DND-41 (cell line): Measurements from ENCODE around the gene POC1A.

Experiments
- ATAC-seq: fragments of 200-7000 bp; cut with Tn5 transposase; 3 replicates; pipeline ENCODE4 v1.9.1; 2021; ENCODE audit warnings: low read depth; ENCODE audit not compliant: insufficient read depth
- DNase-seq: peaks from one replicate; pipeline ENCODE4 v3.0.0-alpha.2; 2020
- H2AFZ ChIP-seq: 2 replicates; pipeline ENCODE4 v1.6.0; 2012; ENCODE audit warnings: low read depth, low read length
- H3K27ac ChIP-seq: 2 replicates; pipeline ENCODE4 v1.5.1; 2012; ENCODE audit warnings: low read length, inconsistent platforms
- H3K27me3 ChIP-seq: fragments of 200-600 bp; sonication (generic); 2 replicates; pipeline ENCODE4 v1.6.0; 2012; ENCODE audit warnings: low read length, mild to moderate bottlenecking, inconsistent platforms; ENCODE audit not compliant: insufficient read depth, poor library complexity
- H3K36me3 ChIP-seq: 2 replicates; pipeline ENCODE4 v1.5.1; 2012; ENCODE audit warnings: low read length, inconsistent platforms; ENCODE audit not compliant: insufficient read depth
- H3K4me1 ChIP-seq: 2 replicates; pipeline ENCODE4 v1.5.1; 2012; ENCODE audit warnings: mild to moderate bottlenecking, low read length; ENCODE audit not compliant: insufficient read depth
- H3K4me2 ChIP-seq: 2 replicates; pipeline ENCODE4 v1.6.0; 2012; ENCODE audit warnings: mild to moderate bottlenecking, moderate library complexity, low read length, inconsistent platforms; ENCODE audit not compliant: insufficient read depth
- H3K4me3 ChIP-seq, 2 experiments: fragments of 200-600 bp in 1 of 2; shearing (Covaris generic) in 1 of 2; 2 replicates each; pipeline ENCODE4 v1.5.1; 2012 to 2016; ENCODE audit warnings: inconsistent platforms in 2 of 2, low read length in 2 of 2, mild to moderate bottlenecking in 2 of 2, low read depth in 1 of 2, moderate library complexity in 1 of 2
- H3K79me2 ChIP-seq: 2 replicates; pipeline ENCODE4 v1.6.0; 2012; ENCODE audit warnings: low read length, inconsistent platforms; ENCODE audit not compliant: insufficient read depth
- H3K9ac ChIP-seq: 2 replicates; pipeline ENCODE4 v1.6.0; 2012; ENCODE audit warnings: low read depth, mild to moderate bottlenecking, inconsistent platforms, low read length, moderate library complexity
- H3K9me3 ChIP-seq: 2 replicates; pipeline ENCODE4 v1.5.1; 2012; ENCODE audit warnings: low read length, moderate library complexity, mild to moderate bottlenecking, inconsistent platforms; ENCODE audit not compliant: insufficient read depth, severe bottlenecking
- H4K20me1 ChIP-seq: 2 replicates; pipeline ENCODE4 v1.6.0; 2012; ENCODE audit warnings: low read length; ENCODE audit not compliant: insufficient read depth
- EZH2 ChIP-seq: IDR thresholded peaks from 3 replicates; pipeline ENCODE4 v1.6.1; 2012; ENCODE audit warnings: borderline replicate concordance, low read depth, mild to moderate bottlenecking, moderate library complexity, low read length, inconsistent platforms; ENCODE audit not compliant: severe bottlenecking
- TF ChIP-seq, protein P1 (sequence below): IDR thresholded peaks from 2 replicates; pipeline ENCODE4 v1.5.1; 2012; ENCODE audit warnings: borderline replicate concordance, low read length, moderate library complexity, mild to moderate bottlenecking; ENCODE audit not compliant: poor library complexity, severe bottlenecking; ENCODE audit errors: extremely low read depth

Gene POC1A

GRCh38 chr3:52110502-52110901 is 43.7 kb downstream of the POC1A start:
- Histone ChIP-seq H4K20me1 (peaks cover 9% of the 10 kb centered on the region), H3K9me3 (no peaks in the 10 kb centered on the region), H3K9ac (no peak overlapping the region), H3K4me1 (no peaks in the 10 kb centered on the region), H3K27ac (no peak overlapping the region), H3K27me3 (no peaks in the 10 kb centered on the region), H2AFZ (no peak overlapping the region), H3K4me3 (no peak overlapping the region), H3K4me2 (no peak overlapping the region), H3K36me3 (peaks cover 85% of the 10 kb centered on the region), H3K79me2 (no peaks in the 10 kb centered on the region)
- no peak for DNase-seq
- TF ChIP-seq, protein P1, sequence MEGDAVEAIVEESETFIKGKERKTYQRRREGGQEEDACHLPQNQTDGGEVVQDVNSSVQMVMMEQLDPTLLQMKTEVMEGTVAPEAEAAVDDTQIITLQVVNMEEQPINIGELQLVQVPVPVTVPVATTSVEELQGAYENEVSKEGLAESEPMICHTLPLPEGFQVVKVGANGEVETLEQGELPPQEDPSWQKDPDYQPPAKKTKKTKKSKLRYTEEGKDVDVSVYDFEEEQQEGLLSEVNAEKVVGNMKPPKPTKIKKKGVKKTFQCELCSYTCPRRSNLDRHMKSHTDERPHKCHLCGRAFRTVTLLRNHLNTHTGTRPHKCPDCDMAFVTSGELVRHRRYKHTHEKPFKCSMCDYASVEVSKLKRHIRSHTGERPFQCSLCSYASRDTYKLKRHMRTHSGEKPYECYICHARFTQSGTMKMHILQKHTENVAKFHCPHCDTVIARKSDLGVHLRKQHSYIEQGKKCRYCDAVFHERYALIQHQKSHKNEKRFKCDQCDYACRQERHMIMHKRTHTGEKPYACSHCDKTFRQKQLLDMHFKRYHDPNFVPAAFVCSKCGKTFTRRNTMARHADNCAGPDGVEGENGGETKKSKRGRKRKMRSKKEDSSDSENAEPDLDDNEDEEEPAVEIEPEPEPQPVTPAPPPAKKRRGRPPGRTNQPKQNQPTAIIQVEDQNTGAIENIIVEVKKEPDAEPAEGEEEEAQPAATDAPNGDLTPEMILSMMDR = no peak
- no peak for TF ChIP-seq EZH2
- ATAC-seq = no peak

GRCh38 chr3:52109611-52110301 is 44.5 kb downstream of the POC1A start:
- H3K4me1 ChIP-seq = no peaks in the 10 kb centered on the region
- no peaks in the 10 kb centered on the region for H3K79me2 ChIP-seq
- H3K4me3 ChIP-seq = no peak overlapping the region
- no peak for TF ChIP-seq EZH2
- TF ChIP-seq, protein P1 = no peak
- peaks cover 9% of the 10 kb centered on the region for H4K20me1 ChIP-seq
- no peak for DNase-seq
- peaks cover 84% of the 10 kb centered on the region for H3K36me3 ChIP-seq
- H3K27ac ChIP-seq = no peak overlapping the region
- H3K4me2 ChIP-seq = no peak overlapping the region
- H2AFZ ChIP-seq = no peak overlapping the region
- no peaks in the 10 kb centered on the region for H3K9me3 ChIP-seq
- no peaks in the 10 kb centered on the region for H3K27me3 ChIP-seq
- ATAC-seq = no peak
- H3K9ac ChIP-seq = no peak overlapping the region

DNA sequence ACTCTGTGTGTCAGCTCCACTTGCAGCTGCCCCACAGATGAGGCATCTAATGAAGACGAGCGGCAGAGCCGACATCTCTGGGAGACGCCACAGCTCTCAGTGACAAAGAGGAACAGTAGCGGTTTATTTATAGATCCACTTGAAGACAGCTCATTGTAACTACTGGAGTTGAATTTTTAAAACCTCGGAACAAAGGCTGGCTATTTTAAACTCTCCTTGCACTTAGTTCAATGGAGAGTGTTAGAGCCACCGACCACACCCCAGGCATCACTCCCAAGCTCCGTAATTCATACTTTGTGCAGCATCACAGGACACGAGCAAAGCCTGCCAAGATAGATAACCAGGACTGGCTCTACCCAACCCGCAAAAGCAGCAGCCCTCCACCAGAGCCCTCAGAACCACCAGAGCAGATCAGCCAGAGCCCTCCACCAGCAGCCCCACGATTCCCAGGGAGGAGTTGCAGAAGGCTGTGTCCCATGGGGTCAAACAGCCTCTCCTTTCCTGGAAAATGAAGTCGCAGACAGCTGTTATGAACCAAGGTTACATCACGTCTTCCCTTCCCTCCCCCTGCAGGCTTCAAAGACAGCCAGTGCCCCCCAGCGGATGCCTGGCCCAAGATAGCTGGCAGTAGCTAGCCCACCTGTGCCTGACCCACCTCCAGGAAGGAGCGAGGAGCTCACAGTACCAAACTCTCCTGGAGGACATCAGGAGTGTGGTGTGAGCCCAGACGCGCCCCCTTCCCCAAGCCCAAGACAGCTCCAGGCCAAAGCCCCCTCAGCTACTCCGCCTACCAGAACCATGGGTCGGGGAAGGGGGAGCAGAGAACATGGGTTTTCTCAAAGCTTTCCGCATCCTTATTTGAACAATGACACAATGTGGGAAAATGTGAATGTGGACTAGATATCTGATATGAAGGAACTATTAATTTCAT is 45.7 kb downstream of the POC1A start:
- Histone ChIP-seq H3K4me1 (no peaks in the 10 kb centered on the region), H3K4me2 (no peak overlapping the region), H3K27me3 (no peaks in the 10 kb centered on the region), H4K20me1 (peaks cover 9% of the 10 kb centered on the region), H2AFZ (no peak overlapping the region), H3K36me3 (peaks cover 84% of the 10 kb centered on the region), H3K27ac (no peak overlapping the region), H3K9ac (no peak overlapping the region), H3K4me3 (no peak overlapping the region), H3K79me2 (no peaks in the 10 kb centered on the region), H3K9me3 (no peaks in the 10 kb centered on the region)
- ATAC-seq (no peak), DNase-seq (no peak)
- no peak for TF ChIP-seq EZH2
- TF ChIP-seq, protein P1 = no peak
